Measurements from ENCODE around the gene ARF5.

GRCh38 chr7:127584648-127585043 is 3.6 kb upstream of the ARF5 start:
- TF ChIP-seq CTCF (IDR thresholded peaks at IDR 0.05): no peak
- no peak for TF ChIP-seq POLR2AphosphoS5 (IDR thresholded peaks at IDR 0.05; ENCODE audit: insufficient read depth in 1 of 2, low read depth in 1 of 2)
- no peak for TF ChIP-seq POLR2A (IDR thresholded peaks at IDR 0.05)

Data from vagina (tissue), 2 donors.